OCI-LY1 (cell line): ENCODE data around the gene ELN.

Experiments
- CTCF ChIP-seq: fragments of 200-600 bp; sonication (generic), shearing (Covaris generic); IDR thresholded peaks from 2 replicates; pipeline ENCODE4 v1.5.1; 2017; ENCODE audit warnings: mild to moderate bottlenecking, antibody characterized with exemption, low read length, moderate library complexity, mixed read lengths
- EZH2 ChIP-seq: fragments of 200-600 bp; sonication (generic), shearing (Covaris generic); IDR thresholded peaks from 2 replicates; pipeline ENCODE4 v1.8.0; 2017; ENCODE audit warnings: borderline replicate concordance, mixed run types, mild to moderate bottlenecking, antibody characterized with exemption, low read length, moderate library complexity, mixed read lengths

GRCh38 chr7:74061840-74062539 is 34.0 kb downstream of the ELN start:
- TF ChIP-seq EZH2, result no peak
- TF ChIP-seq CTCF, result no peak
